ENCODE measurements around the gene MCRIP1.

Gene MCRIP1

DNA sequence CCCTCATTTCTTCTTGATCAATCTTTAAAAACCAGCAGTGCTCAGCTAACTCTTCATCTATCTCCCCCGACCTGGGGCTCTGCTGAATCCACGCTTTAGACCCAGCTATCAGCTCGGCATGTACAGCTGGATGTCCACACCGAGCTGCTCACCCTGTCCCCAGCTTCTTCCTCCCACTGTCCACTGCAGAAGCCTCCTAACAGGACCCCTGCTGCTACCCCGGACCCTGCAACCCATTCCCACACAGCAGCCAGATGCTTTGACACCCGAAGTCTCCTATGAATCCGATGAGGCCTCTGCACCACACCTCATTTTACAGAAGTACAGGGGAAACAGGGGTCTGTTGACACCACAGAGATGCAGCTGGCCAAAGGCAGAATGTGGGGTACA, 15.3 kb downstream of the MCRIP1 start:
- DNase-seq = no peak

GRCh38 chr17:81815646-81815986, 17.5 kb downstream of the MCRIP1 start:
- DNase-seq = no peak

DNA sequence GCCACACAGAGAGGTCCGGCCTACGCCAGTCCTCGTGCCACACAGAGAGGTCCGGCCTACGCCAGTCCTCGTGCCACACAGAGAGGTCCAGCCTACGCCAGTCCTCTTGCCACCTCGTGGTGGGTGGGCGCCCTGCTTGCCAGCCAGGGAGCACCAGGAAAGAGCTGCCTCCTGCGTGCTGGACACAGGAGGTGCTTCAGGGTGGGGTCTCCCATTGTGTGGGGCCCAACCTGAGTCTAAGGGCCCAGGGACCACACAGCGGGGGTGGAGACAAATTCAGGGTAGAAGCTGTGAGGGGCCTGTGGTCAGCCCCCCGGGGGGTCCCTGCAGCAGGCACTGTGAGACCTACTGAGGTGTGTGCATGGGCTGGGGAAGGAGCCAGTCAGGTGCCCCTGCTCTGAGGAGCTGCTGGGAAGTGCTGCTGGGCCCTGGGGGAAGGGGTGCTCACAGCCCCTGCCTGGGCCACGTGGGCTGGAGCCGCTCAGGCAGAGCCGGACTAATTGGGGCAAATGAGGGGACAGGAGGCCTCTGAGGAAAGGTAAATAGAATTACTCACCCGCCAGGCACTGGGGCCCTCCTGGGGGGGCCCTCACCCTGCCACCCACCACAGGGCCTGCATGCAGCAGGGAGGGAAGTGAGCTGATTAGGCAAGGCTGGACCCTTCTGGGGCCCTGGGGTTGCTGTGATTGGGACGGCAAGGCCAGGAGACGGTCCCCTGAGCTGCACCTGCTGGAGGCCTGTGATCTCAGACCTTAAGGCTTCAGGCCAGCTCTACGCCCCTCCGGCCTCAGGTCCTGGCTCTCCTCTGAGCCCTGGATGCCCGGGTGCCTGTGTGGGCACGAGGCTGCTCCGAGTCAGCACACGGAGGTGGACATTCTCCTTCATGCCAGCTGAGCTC, 18.1 kb downstream of the MCRIP1 start:
- no peak for DNase-seq

- no peak for DNase-seq
Measured at GRCh38 chr17:81813861-81814683, 19.0 kb downstream of the MCRIP1 start.

GRCh38 chr17:81813371-81813684, 19.8 kb downstream of the MCRIP1 start:
- DNase-seq = no peak

GRCh38 chr17:81812571-81813370, 20.3 kb downstream of the MCRIP1 start:
- no peak for DNase-seq

DNA sequence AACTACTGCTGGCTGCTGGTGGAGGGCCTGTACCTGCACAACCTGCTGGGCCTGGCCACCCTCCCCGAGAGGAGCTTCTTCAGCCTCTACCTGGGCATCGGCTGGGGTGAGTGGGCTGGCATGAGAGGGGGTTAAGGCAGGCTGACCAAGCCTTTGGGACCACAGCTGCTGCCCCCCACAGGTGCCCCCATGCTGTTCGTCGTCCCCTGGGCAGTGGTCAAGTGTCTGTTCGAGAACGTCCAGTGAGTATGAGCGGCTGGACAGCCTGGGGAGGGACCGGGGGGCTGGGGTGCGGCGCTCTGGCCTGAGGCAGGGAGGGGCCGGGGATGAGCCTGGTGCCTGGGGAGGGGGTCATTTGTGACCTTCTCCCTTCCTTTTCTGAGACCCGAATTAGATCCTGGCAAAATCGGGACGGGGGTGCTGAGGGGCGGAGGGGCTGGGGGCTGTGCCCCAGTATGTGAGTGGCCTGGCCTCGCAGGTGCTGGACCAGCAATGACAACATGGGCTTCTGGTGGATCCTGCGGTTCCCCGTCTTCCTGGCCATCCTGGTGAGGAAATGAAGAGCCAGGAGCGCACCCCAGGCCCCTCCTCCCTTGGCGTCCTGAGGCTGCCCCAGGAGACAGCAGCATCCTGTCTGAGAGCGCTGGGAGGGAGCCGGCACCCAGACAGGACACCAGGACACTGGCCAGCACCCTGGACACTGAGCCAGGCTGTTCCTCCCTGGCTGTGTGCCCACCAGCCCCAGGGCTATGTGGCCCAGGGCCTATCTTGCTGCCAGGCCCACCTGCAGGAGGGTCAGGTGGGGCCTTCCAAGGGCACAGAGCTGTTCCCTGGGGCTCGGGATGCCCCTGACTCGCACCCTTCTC, 21.2 kb downstream of the MCRIP1 start:
- no peak for DNase-seq

GRCh38 chr17:81810892-81811704, 22.0 kb downstream of the MCRIP1 start:
- DNase-seq = no peak

DNA sequence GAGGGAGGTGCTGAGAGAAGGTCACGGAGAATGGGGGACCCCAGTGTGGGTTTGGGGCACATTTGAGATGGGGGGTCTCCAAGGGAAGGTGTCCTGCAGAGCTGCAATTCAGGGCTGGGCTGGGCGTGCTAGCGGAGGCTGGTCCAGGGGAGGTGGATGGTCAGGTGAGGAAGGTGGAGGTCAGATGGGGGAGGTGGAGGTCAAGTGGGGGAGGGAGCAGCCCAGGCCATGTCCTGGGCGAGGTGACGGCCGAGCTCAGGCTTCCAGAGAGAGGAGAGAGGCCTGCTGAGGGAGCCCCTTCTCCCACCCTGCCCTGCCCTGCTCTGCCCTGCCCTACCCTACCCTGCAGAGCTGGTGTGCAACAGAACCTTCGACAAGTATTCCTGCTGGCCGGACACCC, 22.6 kb downstream of the MCRIP1 start:
- no peak for DNase-seq

- DNase-seq = no peak
Measured at GRCh38 chr17:81809556-81809998, 23.5 kb downstream of the MCRIP1 start.

GRCh38 chr17:81808778-81809555, 24.1 kb downstream of the MCRIP1 start:
- no peak for DNase-seq

- no peak for DNase-seq
Measured at GRCh38 chr17:81807839-81808238, 25.3 kb downstream of the MCRIP1 start.

- DNase-seq = no peak
Measured at GRCh38 chr17:81807210-81807719, 25.8 kb downstream of the MCRIP1 start.

GRCh38 chr17:81806461-81807209, 26.5 kb downstream of the MCRIP1 start:
- DNase-seq = no peak

GRCh38 chr17:81805707-81806460, 27.2 kb downstream of the MCRIP1 start:
- no peak for DNase-seq

- no peak for DNase-seq
Measured at GRCh38 chr17:81804559-81805399, 28.3 kb downstream of the MCRIP1 start.

GRCh38 chr17:81803728-81804558, 29.1 kb downstream of the MCRIP1 start, which contains the start of gene GCGR:
TSS of gene GCGR (plus strand) at chr17:81804150. CDS start at chr17:81809019, 4,869 bp downstream.
- DNase-seq = no peak

Data from activated CD4-positive, alpha-beta T cell treated with anti-CD3 and anti-CD28 coated beads, Interleukin-2, amount 50 U/mL, for 4 hours (primary cell).